SK-N-SH treated with all-trans-retinoic acid at 6 μM for 48 hours (cell line): ENCODE results near the gene SMARCA1.

Experiments
- ATAC-seq: fragments of 200-7000 bp; cut with Tn5 transposase; 3 replicates; pipeline ENCODE4 v1.9.1; 2020; ENCODE audit warnings: mild to moderate bottlenecking, moderate library complexity
- ARNTL ChIP-seq: fragments of 450-650 bp; formaldehyde crosslinking; IDR thresholded peaks from 2 replicates; pipeline ENCODE4 v1.5.0; 2020; ENCODE audit warnings: low read depth, mild to moderate bottlenecking, moderate library complexity, borderline replicate concordance
- BACH2 ChIP-seq: fragments of 250-450 bp; sonication (Bioruptor Pico); IDR thresholded peaks from 2 replicates; pipeline ENCODE4 v1.9.0; 2021; ENCODE audit warnings: mild to moderate bottlenecking, borderline replicate concordance
- ESRRG ChIP-seq: fragments of 250-450 bp; sonication (Bioruptor Pico); IDR thresholded peaks from 2 replicates; pipeline ENCODE4 v1.6.1; 2021; ENCODE audit warnings: mild to moderate bottlenecking
- GLIS3 ChIP-seq: fragments of 250-450 bp; sonication (Bioruptor Pico); IDR thresholded peaks from 2 replicates; pipeline ENCODE4 v1.5.0; 2020; ENCODE audit warnings: mild to moderate bottlenecking, moderate library complexity
- ISL1 ChIP-seq: fragments of 250-450 bp; sonication (Bioruptor Pico); IDR thresholded peaks from 2 replicates; pipeline ENCODE4 v2.1.2; 2022; ENCODE audit warnings: mild to moderate bottlenecking, moderate library complexity
- OSR1 ChIP-seq: fragments of 250-450 bp; sonication (Bioruptor Pico); IDR thresholded peaks from 2 replicates; pipeline ENCODE4 v1.8.0; 2022; ENCODE audit warnings: moderate library complexity, mild to moderate bottlenecking, inconsistent platforms
- RARB ChIP-seq: fragments of 250-450 bp; sonication (Bioruptor Pico); IDR thresholded peaks from 2 replicates; pipeline ENCODE4 v1.8.0; 2021; ENCODE audit warnings: mild to moderate bottlenecking, moderate library complexity
- TCF4 ChIP-seq: fragments of 250-450 bp; sonication (Bioruptor Pico); IDR thresholded peaks from 2 replicates; pipeline ENCODE4 v1.8.0; 2021; ENCODE audit warnings: mild to moderate bottlenecking, moderate library complexity, borderline replicate concordance
- TSHZ2 ChIP-seq: fragments of 250-450 bp; sonication (Bioruptor Pico); IDR thresholded peaks from 2 replicates; pipeline ENCODE4 v1.5.0; 2020; ENCODE audit warnings: mild to moderate bottlenecking, moderate library complexity
- ZFP3 ChIP-seq: fragments of 250-450 bp; sonication (Bioruptor Pico); IDR thresholded peaks from 2 replicates; pipeline ENCODE4 v1.5.0; 2020; ENCODE audit warnings: mild to moderate bottlenecking, moderate library complexity
- ZFP30 ChIP-seq: fragments of 450-650 bp; formaldehyde crosslinking; IDR thresholded peaks from 2 replicates; pipeline ENCODE4 v1.5.0; 2022; ENCODE audit warnings: mild to moderate bottlenecking, moderate library complexity
- ZNF565 ChIP-seq: fragments of 450-650 bp; formaldehyde crosslinking; conservative IDR thresholded peaks from 2 replicates; pipeline ENCODE4 v1.5.0; 2020; ENCODE audit warnings: low read depth, mild to moderate bottlenecking, moderate library complexity
- ZNF70 ChIP-seq: fragments of 450-650 bp; formaldehyde crosslinking; IDR thresholded peaks from 2 replicates; pipeline ENCODE4 v1.5.0; 2020; ENCODE audit warnings: mild to moderate bottlenecking, moderate library complexity
- ZNF8 ChIP-seq: fragments of 450-650 bp; formaldehyde crosslinking; IDR thresholded peaks from 2 replicates; pipeline ENCODE4 v1.5.0; 2020; ENCODE audit warnings: mild to moderate bottlenecking, moderate library complexity
- TF ChIP-seq, protein P1 (sequence below): fragments of 250-450 bp; sonication (Bioruptor Pico); IDR thresholded peaks from 2 replicates; pipeline ENCODE4 v1.8.0; 2021; ENCODE audit warnings: low read depth, mild to moderate bottlenecking, moderate library complexity, borderline replicate concordance
- TF ChIP-seq, protein P2 (sequence below): fragments of 250-450 bp; sonication (Bioruptor Pico); IDR thresholded peaks from 2 replicates; pipeline ENCODE4 v1.5.1; 2020; ENCODE audit warnings: low read depth, mild to moderate bottlenecking, moderate library complexity
- TF ChIP-seq, protein P3 (sequence below): fragments of 250-450 bp; sonication (Bioruptor Pico); IDR thresholded peaks from 2 replicates; pipeline ENCODE4 v1.5.1; 2021; ENCODE audit warnings: mild to moderate bottlenecking, moderate library complexity

The SMARCA1 gene

DNA sequence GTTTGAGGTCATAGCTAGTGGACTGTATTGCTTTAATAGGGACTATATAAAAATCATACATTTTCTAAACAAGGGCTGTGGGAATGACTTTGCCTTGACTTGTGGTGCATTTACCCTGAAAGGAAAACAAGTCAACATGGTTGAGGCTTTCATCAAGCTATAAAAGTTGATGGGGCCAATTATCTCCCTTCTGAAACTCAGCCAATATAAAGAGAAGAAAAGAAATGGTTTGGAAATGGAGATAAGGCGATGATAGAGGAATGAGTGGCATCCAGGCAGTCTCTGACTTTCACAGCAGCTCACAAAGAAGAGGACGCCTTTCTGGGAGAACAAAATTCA lies 118.7 kb downstream of the SMARCA1 start:
- TF ChIP-seq ZNF70 (CRISPR knock-in tag), result no peak
- TF ChIP-seq, protein P1, sequence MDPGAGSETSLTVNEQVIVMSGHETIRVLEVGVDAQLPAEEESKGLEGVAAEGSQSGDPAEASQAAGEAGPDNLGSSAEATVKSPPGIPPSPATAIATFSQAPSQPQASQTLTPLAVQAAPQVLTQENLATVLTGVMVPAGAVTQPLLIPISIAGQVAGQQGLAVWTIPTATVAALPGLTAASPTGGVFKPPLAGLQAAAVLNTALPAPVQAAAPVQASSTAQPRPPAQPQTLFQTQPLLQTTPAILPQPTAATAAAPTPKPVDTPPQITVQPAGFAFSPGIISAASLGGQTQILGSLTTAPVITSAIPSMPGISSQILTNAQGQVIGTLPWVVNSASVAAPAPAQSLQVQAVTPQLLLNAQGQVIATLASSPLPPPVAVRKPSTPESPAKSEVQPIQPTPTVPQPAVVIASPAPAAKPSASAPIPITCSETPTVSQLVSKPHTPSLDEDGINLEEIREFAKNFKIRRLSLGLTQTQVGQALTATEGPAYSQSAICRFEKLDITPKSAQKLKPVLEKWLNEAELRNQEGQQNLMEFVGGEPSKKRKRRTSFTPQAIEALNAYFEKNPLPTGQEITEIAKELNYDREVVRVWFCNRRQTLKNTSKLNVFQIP (CRISPR knock-in tag), result no peak
- no peak for TF ChIP-seq ZNF8
- TF ChIP-seq, protein P2, sequence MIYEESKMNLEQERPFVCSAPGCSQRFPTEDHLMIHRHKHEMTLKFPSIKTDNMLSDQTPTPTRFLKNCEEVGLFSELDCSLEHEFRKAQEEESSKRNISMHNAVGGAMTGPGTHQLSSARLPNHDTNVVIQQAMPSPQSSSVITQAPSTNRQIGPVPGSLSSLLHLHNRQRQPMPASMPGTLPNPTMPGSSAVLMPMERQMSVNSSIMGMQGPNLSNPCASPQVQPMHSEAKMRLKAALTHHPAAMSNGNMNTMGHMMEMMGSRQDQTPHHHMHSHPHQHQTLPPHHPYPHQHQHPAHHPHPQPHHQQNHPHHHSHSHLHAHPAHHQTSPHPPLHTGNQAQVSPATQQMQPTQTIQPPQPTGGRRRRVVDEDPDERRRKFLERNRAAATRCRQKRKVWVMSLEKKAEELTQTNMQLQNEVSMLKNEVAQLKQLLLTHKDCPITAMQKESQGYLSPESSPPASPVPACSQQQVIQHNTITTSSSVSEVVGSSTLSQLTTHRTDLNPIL (CRISPR knock-in tag), result no peak
- no peak for TF ChIP-seq OSR1 (CRISPR knock-in tag)
- no peak for TF ChIP-seq ZNF565 (CRISPR knock-in tag)
- TF ChIP-seq ZFP3 (CRISPR knock-in tag), result no peak
- TF ChIP-seq ARNTL (CRISPR knock-in tag), result no peak
- no peak for TF ChIP-seq RARB (CRISPR knock-in tag)
- no peak for TF ChIP-seq ESRRG (CRISPR knock-in tag)
- TF ChIP-seq BACH2, result no peak
- no peak for TF ChIP-seq TCF4
- TF ChIP-seq, protein P3, sequence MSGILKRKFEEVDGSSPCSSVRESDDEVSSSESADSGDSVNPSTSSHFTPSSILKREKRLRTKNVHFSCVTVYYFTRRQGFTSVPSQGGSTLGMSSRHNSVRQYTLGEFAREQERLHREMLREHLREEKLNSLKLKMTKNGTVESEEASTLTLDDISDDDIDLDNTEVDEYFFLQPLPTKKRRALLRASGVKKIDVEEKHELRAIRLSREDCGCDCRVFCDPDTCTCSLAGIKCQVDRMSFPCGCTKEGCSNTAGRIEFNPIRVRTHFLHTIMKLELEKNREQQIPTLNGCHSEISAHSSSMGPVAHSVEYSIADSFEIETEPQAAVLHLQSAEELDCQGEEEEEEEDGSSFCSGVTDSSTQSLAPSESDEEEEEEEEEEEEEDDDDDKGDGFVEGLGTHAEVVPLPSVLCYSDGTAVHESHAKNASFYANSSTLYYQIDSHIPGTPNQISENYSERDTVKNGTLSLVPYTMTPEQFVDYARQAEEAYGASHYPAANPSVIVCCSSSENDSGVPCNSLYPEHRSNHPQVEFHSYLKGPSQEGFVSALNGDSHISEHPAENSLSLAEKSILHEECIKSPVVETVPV (CRISPR knock-in tag), result no peak
- no peak for TF ChIP-seq TSHZ2
- TF ChIP-seq GLIS3 (CRISPR knock-in tag), result no peak
- no peak for TF ChIP-seq ZFP30 (CRISPR knock-in tag)
- no peak for TF ChIP-seq ISL1 (CRISPR knock-in tag)

GRCh38 chrX:129403974-129404669 lies 119.2 kb downstream of the SMARCA1 start:
- no peak for ATAC-seq
- no peak for TF ChIP-seq TSHZ2
- TF ChIP-seq, all 23 proteins: peak for 0

More for the DNA sequence above, 118.7 kb downstream of the SMARCA1 start:
- ATAC-seq, result no peak
